GM18907 (cell line): ENCODE data around the gene KIF21B.

Experiments used
- ATAC-seq: cut with Tn5 transposase; IDR thresholded peaks from one replicate; pipeline ENCODE4 v1.9.1; 2021; ENCODE audit warnings: mild to moderate bottlenecking, moderate library complexity; ENCODE audit not compliant: unreplicated experiment

The KIF21B gene

DNA sequence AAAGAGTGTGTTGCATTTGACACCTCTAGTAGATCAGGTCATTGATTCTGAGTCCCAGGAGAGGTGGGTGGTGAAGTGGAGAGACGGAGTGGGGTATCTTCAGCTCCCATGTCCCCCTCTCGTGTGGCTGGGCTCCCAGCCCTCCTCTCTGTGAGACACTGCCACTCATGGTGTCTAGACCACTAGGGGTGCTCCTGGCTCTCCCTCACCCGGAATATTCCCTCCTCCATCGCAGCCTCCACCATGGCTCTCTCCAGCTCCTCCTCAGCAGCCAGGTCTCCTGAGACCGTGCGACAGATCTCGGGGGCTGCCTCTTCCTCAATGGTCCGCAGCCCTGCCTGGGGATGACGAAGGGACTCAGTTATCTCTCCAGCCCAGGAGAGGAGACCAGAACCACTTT is 20.6 kb upstream of the KIF21B start:
- ATAC-seq: no peak

DNA sequence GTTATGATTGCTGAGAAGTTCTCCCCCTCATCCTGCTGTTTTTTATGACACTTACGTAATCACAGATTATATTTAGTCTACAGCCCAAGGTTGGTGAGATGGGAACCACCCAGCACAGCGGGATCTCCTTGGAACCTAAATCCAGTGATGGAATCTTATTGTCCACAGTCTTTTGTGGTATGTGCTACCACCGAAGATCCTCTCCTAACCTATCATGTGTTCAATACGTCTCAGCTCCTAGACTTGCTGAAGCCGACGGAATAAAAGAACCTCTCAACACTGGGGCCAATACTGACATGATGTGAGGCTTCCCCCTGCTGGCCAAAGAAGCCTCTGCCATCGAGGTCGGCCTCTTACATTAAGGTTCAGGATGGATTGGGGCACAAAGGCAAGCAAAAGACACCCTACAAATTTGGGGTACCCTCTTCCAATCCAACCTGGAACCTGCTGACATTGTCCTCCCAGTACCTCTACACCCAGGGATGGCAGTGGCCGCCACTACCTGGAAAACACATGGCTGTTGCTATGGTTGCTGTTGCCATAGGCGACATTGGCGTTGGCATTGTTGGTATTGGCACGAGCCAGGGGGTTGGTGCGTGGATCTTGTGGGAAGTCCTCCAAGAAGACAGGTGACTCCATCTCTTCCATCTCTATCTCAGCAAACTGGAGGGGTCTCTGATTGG is 19.4 kb upstream of the KIF21B start:
- ATAC-seq: peak; percentile 59

DNA sequence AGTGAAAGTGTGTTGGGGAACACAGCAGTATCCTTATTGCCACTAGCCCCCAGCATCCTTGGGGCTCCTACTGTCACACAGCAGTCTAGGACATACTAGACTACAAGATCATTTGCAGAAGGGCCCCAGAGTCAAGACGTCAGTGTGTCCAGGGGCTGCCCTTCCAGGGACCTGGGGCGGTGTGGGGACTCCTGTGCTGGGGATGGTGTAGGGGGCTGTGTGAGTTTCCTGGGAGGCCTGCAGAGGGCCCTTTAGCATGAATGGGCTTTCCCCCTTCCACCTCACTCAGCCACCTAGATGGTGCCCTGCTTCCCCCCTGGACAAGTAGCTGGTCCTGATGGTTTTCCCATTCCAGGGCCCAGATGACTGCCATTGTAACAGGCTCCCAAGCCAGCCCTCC is 17.5 kb upstream of the KIF21B start:
- no peak for ATAC-seq

DNA sequence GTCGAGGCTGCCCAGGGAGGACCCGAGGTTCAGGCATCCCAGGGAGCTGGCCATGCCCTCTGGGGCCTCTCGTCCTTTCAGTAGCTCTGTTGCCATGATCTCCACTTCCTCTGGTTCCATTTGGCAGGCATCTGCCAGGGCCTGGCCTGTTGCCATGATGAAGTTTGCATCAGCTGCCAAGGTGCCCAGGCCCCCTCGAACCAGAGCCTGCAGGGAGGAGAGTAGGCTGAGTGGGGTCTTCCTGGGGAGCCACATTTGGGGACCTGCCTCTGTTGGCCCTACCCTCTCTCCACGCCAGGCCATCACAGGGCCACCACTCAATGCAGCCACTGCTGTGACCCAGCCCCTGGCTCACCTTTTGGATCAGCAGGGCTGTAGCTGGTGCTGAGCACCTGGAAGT is 16.4 kb upstream of the KIF21B start:
- no peak for ATAC-seq

- no peak for ATAC-seq
These were observed 15.9 kb upstream of the KIF21B start for GRCh38 chr1:201039418-201039817.

DNA sequence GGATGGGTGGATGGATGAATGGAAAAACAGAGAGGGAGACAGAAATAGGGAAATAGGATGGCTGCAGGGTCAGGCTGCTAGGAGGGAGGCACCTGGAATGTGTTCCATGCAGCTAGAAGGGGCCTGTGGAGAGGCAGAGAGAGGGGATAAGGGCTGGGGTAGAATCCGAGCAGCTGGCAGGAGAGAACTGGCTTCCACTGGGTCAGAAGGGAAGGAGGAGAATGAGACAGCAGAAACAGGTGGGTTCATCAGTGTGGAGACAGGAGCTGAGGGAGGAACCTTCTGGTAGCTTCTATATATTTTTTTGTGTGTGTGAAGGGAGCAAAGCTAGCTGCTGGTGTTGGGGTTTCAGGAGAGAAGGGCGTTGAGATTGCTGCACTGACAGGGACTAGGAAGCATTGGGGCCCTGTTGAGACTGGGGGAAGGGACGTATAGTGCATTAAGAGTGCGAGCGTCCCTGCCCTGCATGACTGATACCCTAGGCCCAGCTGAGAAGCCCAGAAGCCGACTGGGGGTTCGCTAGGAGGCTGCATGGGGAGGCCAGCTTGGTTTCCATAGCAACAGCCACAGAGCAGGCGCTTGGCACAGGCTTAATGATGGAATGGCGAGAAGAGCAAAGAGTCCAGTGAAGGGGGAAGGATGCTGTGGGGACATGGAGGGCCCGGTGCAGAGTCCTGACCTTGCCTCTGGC is 14.8 kb upstream of the KIF21B start:
- ATAC-seq: no peak

DNA sequence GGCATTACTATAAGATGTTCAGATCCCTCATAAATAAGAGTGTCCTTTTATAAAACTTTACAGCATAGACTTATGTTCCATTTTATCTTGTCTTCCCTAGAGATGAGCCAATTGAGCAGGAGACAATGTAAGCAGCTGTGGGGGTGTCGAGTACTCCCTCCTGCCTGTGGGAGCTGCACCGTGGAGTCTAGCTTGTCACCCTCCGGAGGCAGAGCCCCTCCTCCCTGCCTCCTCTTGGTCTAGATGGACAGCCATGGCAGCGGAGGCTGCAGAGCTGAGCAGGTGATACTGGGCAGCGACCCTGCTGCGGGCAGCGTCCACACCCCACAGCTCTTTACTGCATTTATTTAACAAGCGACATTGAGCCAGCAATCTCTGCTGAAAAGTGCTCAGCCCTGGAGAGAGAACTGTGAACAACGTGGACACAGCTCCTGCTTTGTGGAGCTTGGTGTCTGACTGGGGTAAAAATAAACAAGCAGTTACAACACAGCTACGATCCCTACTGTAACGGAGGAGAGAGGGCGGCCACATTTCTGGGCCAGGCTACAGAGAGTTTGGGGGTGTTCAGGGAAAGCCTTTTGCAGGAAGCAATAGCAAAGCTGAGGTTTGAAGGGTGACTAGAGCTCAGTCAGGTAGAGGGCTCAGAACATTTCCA is 12.8 kb upstream of the KIF21B start:
- no peak for ATAC-seq

- ATAC-seq: no peak
These were observed 11.2 kb upstream of the KIF21B start for GRCh38 chr1:201034671-201035070.

- ATAC-seq: no peak
These were observed 8.9 kb upstream of the KIF21B start for GRCh38 chr1:201032408-201032807.

- no peak for ATAC-seq
These were observed 5.0 kb upstream of the KIF21B start for GRCh38 chr1:201028461-201028889.

DNA sequence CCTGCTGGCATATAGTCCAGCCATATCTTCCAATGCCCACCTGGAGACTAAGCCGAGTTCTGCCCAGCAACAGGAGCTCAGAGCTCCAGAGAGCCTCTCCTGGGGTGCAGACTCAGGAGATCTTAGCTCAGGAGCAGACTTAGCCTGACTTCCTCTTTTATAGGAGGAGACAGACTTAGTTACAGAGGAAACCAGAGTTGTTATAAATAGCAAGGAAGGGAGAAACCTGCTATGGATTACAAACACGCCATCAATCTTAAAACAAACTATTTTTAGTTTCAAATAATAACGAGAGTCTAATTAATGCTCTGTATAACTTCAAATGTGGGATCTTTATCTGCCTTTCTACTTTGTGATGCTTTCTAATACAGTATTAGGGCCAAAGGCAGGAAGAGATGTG is 3.3 kb upstream of the KIF21B start:
- ATAC-seq: no peak

DNA sequence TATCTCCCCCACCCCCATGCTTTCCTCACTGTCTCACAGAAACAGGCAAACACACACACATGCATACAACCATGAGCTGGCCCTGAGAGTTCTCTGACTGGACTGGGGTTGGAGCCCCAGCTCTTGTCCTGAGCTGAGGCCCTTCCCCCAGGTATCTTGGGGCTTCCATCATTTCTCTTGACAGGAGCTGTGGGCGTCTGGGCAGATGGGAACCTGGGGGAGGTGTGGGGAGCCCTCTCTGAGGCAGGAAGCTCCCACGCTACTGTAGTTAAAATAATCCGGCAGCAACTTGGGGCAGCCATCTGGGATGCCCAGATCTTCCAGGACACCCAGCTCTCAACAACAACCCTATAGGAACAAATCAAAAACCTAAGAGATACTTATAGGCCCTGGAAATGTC is 2.7 kb upstream of the KIF21B start:
- ATAC-seq: no peak

- ATAC-seq: no peak
These were observed 2.1 kb upstream of the KIF21B start for GRCh38 chr1:201025571-201026002.

DNA sequence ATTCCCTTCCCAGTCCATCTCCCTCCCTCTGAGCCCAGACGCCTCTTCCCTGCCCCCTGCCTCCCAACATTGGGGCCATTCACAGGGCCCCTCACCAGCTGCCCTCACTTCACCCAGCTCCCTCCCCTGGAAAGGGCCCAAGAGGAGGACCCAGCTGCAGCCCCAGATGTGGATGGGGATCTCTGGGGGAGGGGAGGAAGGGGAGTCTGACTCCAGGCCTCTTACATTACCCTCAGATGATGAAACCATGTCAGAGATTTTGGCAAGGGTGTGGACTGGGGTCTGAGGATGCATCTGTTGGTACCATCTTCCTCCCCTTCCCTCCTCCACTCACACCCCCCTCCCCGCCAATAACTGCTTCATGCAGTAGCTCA is 1.1 kb upstream of the KIF21B start:
- ATAC-seq: no peak

DNA sequence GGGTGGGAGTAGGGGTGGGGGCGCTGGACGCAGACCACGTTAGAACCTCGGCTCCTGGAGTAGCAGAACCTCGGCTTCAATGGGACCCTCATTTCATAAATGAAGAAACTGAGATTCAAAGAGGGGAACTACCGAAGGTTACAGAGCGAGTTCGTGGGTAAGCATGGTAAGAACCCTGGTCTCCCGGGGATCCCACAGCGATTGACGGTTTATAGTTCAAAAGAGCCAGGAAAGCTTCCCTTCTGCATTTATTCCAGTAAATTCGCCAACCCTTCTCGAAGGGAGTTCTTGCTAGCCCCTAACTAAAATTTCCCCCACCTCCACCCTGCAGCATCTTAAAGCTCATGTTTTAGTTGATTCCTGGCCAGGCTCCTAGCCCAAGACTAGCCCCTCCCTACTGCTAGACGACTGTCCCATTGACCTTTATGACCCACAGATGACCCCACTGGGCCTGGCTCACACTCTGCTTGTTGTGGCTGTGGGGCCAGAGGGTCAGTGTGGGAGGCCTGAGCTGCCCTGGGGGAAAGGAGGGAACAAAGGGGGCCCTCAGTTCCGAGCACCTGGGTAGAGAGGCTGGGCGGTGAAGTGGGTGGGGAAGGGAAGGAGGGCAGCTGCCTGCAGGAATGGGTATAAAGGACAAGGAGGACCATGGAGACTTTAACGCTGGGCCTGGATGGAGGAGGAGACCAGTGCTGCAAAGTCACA is 558 bp upstream of the KIF21B start:
- ATAC-seq: no peak

- no peak for ATAC-seq
These were observed 546 bp downstream of the KIF21B start for GRCh38 chr1:201022820-201023516.

- no peak for ATAC-seq
These were observed 1.1 kb downstream of the KIF21B start for GRCh38 chr1:201022493-201022819.

- no peak for ATAC-seq
These were observed 1.7 kb downstream of the KIF21B start for GRCh38 chr1:201021630-201022492.

DNA sequence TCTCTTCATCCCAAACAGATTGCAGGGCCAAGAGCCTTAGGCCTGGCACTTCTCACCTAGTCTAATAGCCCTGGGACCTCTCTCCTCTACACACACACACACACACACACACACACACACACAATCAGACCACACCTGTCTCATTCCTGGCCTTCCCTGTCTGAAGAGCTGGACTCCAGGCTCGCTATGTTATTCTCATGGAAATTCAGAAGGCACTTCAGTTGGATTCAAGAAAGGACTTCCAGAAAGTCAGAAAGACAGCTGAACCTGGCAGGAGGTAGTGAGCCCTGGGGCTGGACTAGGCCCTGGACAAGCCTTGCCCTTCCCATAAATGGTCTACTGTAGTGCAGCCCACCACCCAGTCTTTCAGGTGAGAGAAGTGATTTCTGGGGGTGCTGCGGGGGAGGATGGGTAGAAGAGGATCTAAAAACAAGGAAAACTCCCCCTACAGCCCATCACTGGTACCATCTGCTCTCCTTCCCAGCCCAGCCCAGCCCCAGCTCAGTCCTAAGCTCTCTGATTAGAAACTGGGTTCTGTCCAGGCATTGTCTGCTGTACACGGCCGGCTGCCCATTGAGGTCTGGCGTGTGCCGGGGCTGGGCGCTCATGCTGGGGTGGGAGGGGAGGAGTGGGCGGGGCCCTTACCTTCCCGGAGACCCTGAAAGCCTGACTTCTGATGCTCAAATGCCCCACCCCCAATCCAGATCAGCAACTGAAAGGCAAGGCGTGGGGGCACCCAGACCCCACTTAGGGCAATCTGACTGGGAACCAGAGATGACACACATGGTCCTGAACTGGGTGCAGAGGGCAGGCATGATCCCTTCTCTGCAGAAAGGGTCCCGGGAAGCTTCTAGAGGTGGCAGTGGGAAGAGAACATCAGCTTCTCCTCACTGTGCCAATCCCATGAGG is 2.5 kb downstream of the KIF21B start:
- no peak for ATAC-seq
